H9 (cell line): ENCODE measurements around the gene ZRANB1. TPM values are rescaled to one million over a fixed set of nuclear protein-coding genes. Genes with fewer than 3 reads are reported as not detected.

Experiments used
- DNase-seq: peaks from one replicate; pipeline ENCODE4 v3.0.0-alpha.2; 2017
- H2AFZ ChIP-seq: one replicate; pipeline ENCODE4 v1.6.1; 2013; ENCODE audit warnings: mild to moderate bottlenecking, low read length, control low read depth, moderate library complexity
- H2AK5ac ChIP-seq: 2 replicates; pipeline ENCODE4 v1.6.1; 2013; ENCODE audit warnings: low read length, control low read depth, mixed read lengths; ENCODE audit not compliant: insufficient read length
- H2BK120ac ChIP-seq: one replicate; pipeline ENCODE4 v1.6.1; 2013; ENCODE audit warnings: low read depth, mild to moderate bottlenecking, low read length, control low read depth, inconsistent platforms; ENCODE audit not compliant: poor library complexity, severe bottlenecking
- H2BK12ac ChIP-seq: 2 replicates; pipeline ENCODE4 v1.6.1; 2013; ENCODE audit warnings: low read length, control low read depth, mixed read lengths, low read depth; ENCODE audit not compliant: insufficient read length
- H2BK15ac ChIP-seq: 2 replicates; pipeline ENCODE4 v1.6.1; 2013; ENCODE audit warnings: low read depth, low read length, control low read depth
- H2BK20ac ChIP-seq: one replicate; pipeline ENCODE4 v1.6.1; 2013; ENCODE audit warnings: low read depth, mild to moderate bottlenecking, low read length, control low read depth, inconsistent platforms; ENCODE audit not compliant: poor library complexity, severe bottlenecking
- H2BK5ac ChIP-seq: 2 replicates; pipeline ENCODE4 v1.6.1; 2013; ENCODE audit warnings: low read length, control low read depth, mixed read lengths; ENCODE audit not compliant: insufficient read length
- H3K14ac ChIP-seq: 2 replicates; pipeline ENCODE4 v1.6.1; 2013; ENCODE audit warnings: low read length, control low read depth; ENCODE audit not compliant: insufficient read depth
- H3K18ac ChIP-seq: 2 replicates; pipeline ENCODE4 v1.6.1; 2013; ENCODE audit warnings: low read depth, mild to moderate bottlenecking, mixed read lengths, low read length, control low read depth; ENCODE audit not compliant: insufficient read length
- H3K23ac ChIP-seq: 2 replicates; pipeline ENCODE4 v1.6.1; 2013; ENCODE audit warnings: low read length, control low read depth, mixed read lengths, low read depth; ENCODE audit not compliant: insufficient read length
- H3K23me2 ChIP-seq: 2 replicates; pipeline ENCODE4 v1.6.1; 2013; ENCODE audit warnings: low read depth, mild to moderate bottlenecking, mixed read lengths, low read length, control low read depth; ENCODE audit not compliant: insufficient read length, poor library complexity, severe bottlenecking
- H3K27ac ChIP-seq: 2 replicates; pipeline ENCODE4 v1.5.1; 2013; ENCODE audit warnings: low read length, control low read depth, mixed read lengths, low read depth; ENCODE audit not compliant: insufficient read length
- H3K27me3 ChIP-seq: 2 replicates; pipeline ENCODE4 v1.6.1; 2013; ENCODE audit warnings: low read length, control low read depth, inconsistent platforms; ENCODE audit not compliant: insufficient read depth
- H3K4ac ChIP-seq: 2 replicates; pipeline ENCODE4 v1.6.1; 2013; ENCODE audit warnings: low read depth, mild to moderate bottlenecking, control low read depth, inconsistent platforms, low read length, moderate library complexity
- H3K4me1 ChIP-seq: 2 replicates; pipeline ENCODE4 v1.6.1; 2013; ENCODE audit warnings: low read length, control low read depth, inconsistent platforms; ENCODE audit not compliant: insufficient read depth
- H3K4me2 ChIP-seq: 2 replicates; pipeline ENCODE4 v1.6.1; 2013; ENCODE audit warnings: low read length, control low read depth, mixed read lengths; ENCODE audit not compliant: insufficient read length, insufficient read depth
- H3K56ac ChIP-seq: 2 replicates; pipeline ENCODE4 v1.6.1; 2013; ENCODE audit warnings: low read depth, mild to moderate bottlenecking, mixed read lengths, low read length, control low read depth; ENCODE audit not compliant: insufficient read length
- H3K79me1 ChIP-seq: 2 replicates; pipeline ENCODE4 v1.6.1; 2013; ENCODE audit warnings: low read depth, mild to moderate bottlenecking, moderate library complexity, low read length, control low read depth, inconsistent platforms; ENCODE audit not compliant: insufficient read depth, poor library complexity, severe bottlenecking
- H3K79me2 ChIP-seq: 2 replicates; pipeline ENCODE4 v1.6.1; 2013; ENCODE audit warnings: low read length, control low read depth, inconsistent platforms; ENCODE audit not compliant: insufficient read depth
- H3K9ac ChIP-seq: 2 replicates; pipeline ENCODE4 v1.6.1; 2013; ENCODE audit warnings: low read length, control low read depth, mixed read lengths; ENCODE audit not compliant: insufficient read length; ENCODE audit errors: extremely low read depth
- H3K9me3 ChIP-seq: one replicate; pipeline ENCODE4 v1.6.1; 2013; ENCODE audit warnings: low read depth, low read length, inconsistent platforms; ENCODE audit not compliant: control insufficient read depth
- H3T11ph ChIP-seq: one replicate; pipeline ENCODE4 v1.6.1; 2013; ENCODE audit warnings: mild to moderate bottlenecking, low read length, control low read depth, inconsistent platforms
- H4K20me1 ChIP-seq: one replicate; pipeline ENCODE4 v1.6.1; 2013; ENCODE audit not compliant: control insufficient read depth, insufficient read length, insufficient read depth
- H4K5ac ChIP-seq: 2 replicates; pipeline ENCODE4 v1.6.1; 2013; ENCODE audit warnings: low read depth, mild to moderate bottlenecking, mixed read lengths, low read length, control low read depth; ENCODE audit not compliant: insufficient read length
- H4K8ac ChIP-seq: replicated peaks from 2 replicates; pipeline ENCODE4 v1.6.1; 2013; ENCODE audit warnings: low read length, control low read depth, mixed read lengths, low read depth; ENCODE audit not compliant: insufficient read length
- H4K91ac ChIP-seq: 2 replicates; pipeline ENCODE4 v1.6.1; 2013; ENCODE audit warnings: low read depth, mild to moderate bottlenecking, moderate library complexity, mixed read lengths, low read length, control low read depth; ENCODE audit not compliant: insufficient read length
- H3K27ac Mint-ChIP-seq, 3 experiments: 2 replicates in 2 of 3; 3 replicates in 1 of 3; pipeline ENCODE4 v1.8.0; 2020 to 2021; ENCODE audit warnings: mixed read lengths in 3 of 3, mild to moderate bottlenecking in 1 of 3, moderate library complexity in 1 of 3
- H3K27me3 Mint-ChIP-seq: 2 replicates; pipeline ENCODE4 v1.8.0; 2021; ENCODE audit warnings: low read depth, mild to moderate bottlenecking, moderate library complexity, mixed read lengths
- H3K36me3 Mint-ChIP-seq, 3 experiments: 2 replicates in 2 of 3; 3 replicates in 1 of 3; pipeline ENCODE4 v1.8.0; 2020 to 2021; ENCODE audit warnings: low read depth in 3 of 3, mixed read lengths in 3 of 3; ENCODE audit not compliant: insufficient read depth in 1 of 3
- H3K4me1 Mint-ChIP-seq, 2 experiments: 2 replicates each; pipeline ENCODE4 v1.8.0; 2020; ENCODE audit warnings: mixed read lengths in 2 of 2
- H3K4me3 Mint-ChIP-seq, 2 experiments: 2 replicates in 1 of 2; 3 replicates in 1 of 2; pipeline ENCODE4 v1.8.0; 2020 to 2021; ENCODE audit warnings: mild to moderate bottlenecking in 2 of 2, mixed read lengths in 2 of 2, moderate library complexity in 1 of 2
- H3K9me3 Mint-ChIP-seq, 2 experiments: 2 replicates in 1 of 2; 3 replicates in 1 of 2; pipeline ENCODE4 v1.8.0; 2020; ENCODE audit warnings: mild to moderate bottlenecking in 2 of 2, mixed read lengths in 2 of 2, moderate library complexity in 1 of 2
- CTCF ChIP-seq: fragments of 200-600 bp; sonication (generic); conservative IDR thresholded peaks from 3 replicates; pipeline ENCODE4 v1.8.0; 2021; ENCODE audit warnings: antibody characterized with exemption, mild to moderate bottlenecking
- WGBS: extraction: QIAGEN DNeasy Blood & Tissue Kit; methylation state at CpG from one replicate; pipeline ENCODE4 v1.1.7; 2013; ENCODE audit warnings: missing lambda C conversion rate, low lambda C conversion rate, mixed read lengths; ENCODE audit not compliant: insufficient read length; ENCODE audit errors: extremely low coverage; 5-methylcytosine and 5-hydroxymethylcytosine counted together
- total RNA-seq: library from RNA; stranded (reverse); gene quantifications from 2 replicates; pipeline ENCODE4 v1.2.1, GENCODE V29; 2021

The ZRANB1 gene
- total RNA-seq, 1 experiment from 2014 or later, result 17.4 TPM

DNA sequence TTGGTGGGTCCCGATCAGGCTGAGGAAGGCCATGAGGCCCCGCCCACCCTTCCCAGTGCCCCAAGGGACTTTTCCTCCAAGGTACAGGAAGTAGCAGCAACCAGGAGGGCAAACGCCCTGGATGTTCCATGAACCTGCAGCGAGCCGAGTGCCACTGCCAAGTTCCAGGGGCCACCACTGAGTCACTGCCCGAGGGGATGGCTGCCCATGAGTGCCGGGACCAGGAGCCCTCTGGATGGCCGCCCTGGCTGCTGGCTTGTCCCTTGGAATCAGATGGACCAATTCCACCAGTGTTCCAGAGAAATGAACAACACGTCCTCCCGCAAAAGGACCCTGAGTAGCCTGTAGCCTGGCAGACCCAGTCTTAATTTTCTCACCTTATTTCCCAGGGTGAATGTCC lies 74.2 kb downstream of the ZRANB1 start:
- Histone ChIP-seq H4K5ac (no peak overlapping the region), H3K27me3 (no peaks in the 10 kb centered on the region), H2BK20ac (no peak overlapping the region), H2BK15ac (no peak overlapping the region), H2BK120ac (no peak overlapping the region), H3T11ph (no peak overlapping the region), H3K14ac (no peak overlapping the region), H3K79me1 (peaks cover 8% of the 10 kb centered on the region), H3K79me2 (peaks cover 46% of the 10 kb centered on the region; the same call in 1 of the 2 replicates), H4K91ac (no peak overlapping the region), H3K4me1 (peaks cover 4% of the 10 kb centered on the region; the same call in 1 of the 2 replicates), H3K18ac (no peak overlapping the region), H3K4me2 (no peak overlapping the region), H4K20me1 (no peaks in the 10 kb centered on the region), H2BK5ac (no peak overlapping the region), H3K4ac (no peak overlapping the region), H3K23ac (no peak overlapping the region), H2AK5ac (no peak overlapping the region), H3K23me2 (no peaks in the 10 kb centered on the region), H2AFZ (no peak overlapping the region), H3K56ac (no peak overlapping the region), H3K27ac (no peak overlapping the region), H2BK12ac (no peak overlapping the region), H4K8ac (no peak overlapping the region), H3K9me3 (no peaks in the 10 kb centered on the region), H3K9ac (no peak overlapping the region)
- Mint-ChIP-seq H3K36me3 (peaks cover 48 to 78% (median 65%) of the 10 kb centered on the region in 3 experiments), H3K9me3 (peaks cover 15 to 16% of the 10 kb centered on the region in 2 experiments), H3K27me3 (no peaks in the 10 kb centered on the region; the same call in 1 of the 2 replicates), H3K4me3 (no peak overlapping the region), H3K4me1 (peaks cover 29 to 36% of the 10 kb centered on the region in 2 experiments), H3K27ac (no peak overlapping the region)
- no CpG with 5 or more reads among the region's 10 CpGs for WGBS
- no peak for TF ChIP-seq CTCF
- DNase-seq, result no peak
